IMR-90 (cell line): ENCODE measurements around the gene GRB2. TPM values are rescaled to one million over a fixed set of nuclear protein-coding genes. Genes with fewer than 3 reads are reported as not detected.

ENCODE experiments used
- ATAC-seq: fragments of 200-7000 bp; cut with Tn5 transposase; 2 replicates; pipeline ENCODE4 v1.9.1; 2020; ENCODE audit warnings: low read depth, mild to moderate bottlenecking, moderate library complexity
- BruUV-seq: library from RNA; stranded (reverse); fragments of 400-500 nt; replicated peaks from 2 replicates; lab custom pipeline; 2021; lab: Mats Ljungman, UMichigan
- CTCF ChIA-PET: fragments of 300-600 bp; formaldehyde crosslinking; extraction: SDS; loops from one replicate; lab custom pipeline; 2021; ENCODE audit warnings: antibody characterized with exemption; lab: Yijun Ruan, JAX
- POLR2A ChIA-PET: fragments of 300-600 bp; sonication (Branson Sonifier 250); formaldehyde crosslinking; loops from one replicate; lab custom pipeline; 2022; ENCODE audit warnings: antibody characterized with exemption; ENCODE audit not compliant: unreplicated experiment; lab: Charles Lee
- DNase-seq: peaks from one replicate; pipeline ENCODE4 v3.0.0; 2013
- H2AFZ ChIP-seq: replicated peaks from 2 replicates; pipeline ENCODE3; 2013; ENCODE audit warnings: low read length, mild to moderate bottlenecking; ENCODE audit not compliant: poor library complexity
- H2AK5ac ChIP-seq: 2 replicates; pipeline ENCODE4 v1.6.1; 2013; ENCODE audit warnings: low read depth, low read length, inconsistent platforms
- H2AK9ac ChIP-seq: replicated peaks from 2 replicates; pipeline ENCODE3; 2013; ENCODE audit warnings: mild to moderate bottlenecking, low read depth, low read length, moderate library complexity; ENCODE audit not compliant: poor library complexity
- H2BK120ac ChIP-seq: 2 replicates; pipeline ENCODE4 v1.6.1; 2013; ENCODE audit warnings: low read depth, low read length, inconsistent platforms
- H2BK15ac ChIP-seq: 3 replicates; pipeline ENCODE4 v1.6.1; 2013; ENCODE audit warnings: low read depth, low read length, inconsistent platforms
- H2BK20ac ChIP-seq: 2 replicates; pipeline ENCODE4 v1.6.1; 2013; ENCODE audit warnings: low read depth, mild to moderate bottlenecking, inconsistent platforms, low read length, moderate library complexity
- H2BK5ac ChIP-seq: 2 replicates; pipeline ENCODE4 v1.6.1; 2013; ENCODE audit warnings: mild to moderate bottlenecking, low read depth, low read length, inconsistent platforms; ENCODE audit not compliant: poor library complexity, severe bottlenecking
- H3K14ac ChIP-seq: replicated peaks from 2 replicates; pipeline ENCODE4 v1.6.1; 2013; ENCODE audit warnings: low read depth, low read length, inconsistent platforms
- H3K18ac ChIP-seq: 2 replicates; pipeline ENCODE4 v1.6.1; 2013; ENCODE audit warnings: low read depth, low read length, control low read depth
- H3K23ac ChIP-seq: 2 replicates; pipeline ENCODE4 v1.6.1; 2013; ENCODE audit warnings: low read depth, low read length, inconsistent platforms
- H3K27ac ChIP-seq: 2 replicates; pipeline ENCODE4 v1.5.1; 2013; ENCODE audit warnings: mild to moderate bottlenecking, control low read depth, low read length; ENCODE audit not compliant: insufficient read depth
- H3K27me3 ChIP-seq: 2 replicates; pipeline ENCODE4 v1.6.1; 2013; ENCODE audit warnings: low read length; ENCODE audit not compliant: control insufficient read depth, insufficient read depth
- H3K36me3 ChIP-seq: 2 replicates; pipeline ENCODE4 v1.6.1; 2013; ENCODE audit warnings: low read length, mixed read lengths; ENCODE audit not compliant: control insufficient read depth, insufficient read depth
- H3K4ac ChIP-seq: 2 replicates; pipeline ENCODE4 v1.6.1; 2013; ENCODE audit warnings: low read depth, low read length, inconsistent platforms
- H3K4me1 ChIP-seq: 2 replicates; pipeline ENCODE4 v1.6.1; 2013; ENCODE audit warnings: low read length, mixed read lengths; ENCODE audit not compliant: control insufficient read depth, insufficient read depth
- H3K4me2 ChIP-seq: 2 replicates; pipeline ENCODE4 v1.6.1; 2013; ENCODE audit warnings: low read depth, mild to moderate bottlenecking, control low read depth, low read length, moderate library complexity
- H3K4me3 ChIP-seq: 2 replicates; pipeline ENCODE4 v1.5.1; 2013; ENCODE audit warnings: low read depth, mild to moderate bottlenecking, control low read depth, low read length, moderate library complexity; ENCODE audit not compliant: insufficient read depth
- H3K56ac ChIP-seq: 2 replicates; pipeline ENCODE4 v1.6.1; 2013; ENCODE audit warnings: low read length, inconsistent platforms; ENCODE audit not compliant: insufficient read depth; ENCODE audit errors: extremely low read depth
- H3K79me1 ChIP-seq, 2 experiments: 2 replicates each; pipeline ENCODE4 v1.6.1; 2013; ENCODE audit warnings: low read length in 2 of 2, inconsistent platforms in 1 of 2, low read depth in 1 of 2
- H3K9ac ChIP-seq: 2 replicates; pipeline ENCODE4 v1.6.1; 2013; ENCODE audit warnings: low read depth, low read length, control low read depth
- H3K9me1 ChIP-seq: 2 replicates; pipeline ENCODE4 v1.6.1; 2013; ENCODE audit warnings: low read length, inconsistent platforms; ENCODE audit not compliant: insufficient read depth
- H3K9me3 ChIP-seq: 2 replicates; pipeline ENCODE4 v1.6.1; 2013; ENCODE audit warnings: low read length; ENCODE audit not compliant: control insufficient read depth, insufficient read depth
- H4K20me1 ChIP-seq: 2 replicates; pipeline ENCODE4 v1.6.1; 2013; ENCODE audit warnings: low read length, inconsistent platforms; ENCODE audit not compliant: insufficient read depth
- H4K5ac ChIP-seq: 2 replicates; pipeline ENCODE4 v1.6.1; 2013; ENCODE audit warnings: mild to moderate bottlenecking, low read depth, low read length, control low read depth
- H4K8ac ChIP-seq, 2 experiments: 2 replicates each; pipeline ENCODE4 v1.6.1; 2013; ENCODE audit warnings: low read depth in 2 of 2, low read length in 2 of 2, control low read depth in 1 of 2, inconsistent platforms in 1 of 2
- H4K91ac ChIP-seq: 2 replicates; pipeline ENCODE4 v1.6.1; 2013; ENCODE audit warnings: low read depth, low read length, inconsistent platforms; ENCODE audit not compliant: insufficient read depth
- BHLHE40 ChIP-seq: fragments of 150-350 bp; IDR thresholded peaks from 2 replicates; pipeline ENCODE4 v1.6.1; 2016; ENCODE audit warnings: mild to moderate bottlenecking, low read depth, low read length
- CTCF ChIP-seq: conservative IDR thresholded peaks from 2 replicates; pipeline ENCODE4 v1.5.1; 2012; ENCODE audit warnings: mild to moderate bottlenecking, low read depth, low read length, improper control_type of control experiment
- ELK1 ChIP-seq: fragments of 150-350 bp; IDR thresholded peaks from 2 replicates; pipeline ENCODE4 v1.6.1; 2016; ENCODE audit warnings: low read depth, mild to moderate bottlenecking, low read length, moderate library complexity, borderline replicate concordance
- MAZ ChIP-seq: IDR thresholded peaks from 2 replicates; pipeline ENCODE4 v1.6.1; 2012; ENCODE audit warnings: low read depth, mild to moderate bottlenecking, low read length, improper control_type of control experiment, moderate library complexity, borderline replicate concordance
- NFE2L2 ChIP-seq: fragments of 150-350 bp; IDR thresholded peaks from 2 replicates; pipeline ENCODE4 v1.6.1; 2016; ENCODE audit warnings: low read depth, mild to moderate bottlenecking, low read length
- RCOR1 ChIP-seq: IDR thresholded peaks from 2 replicates; pipeline ENCODE4 v1.6.1; 2012; ENCODE audit warnings: mild to moderate bottlenecking, low read length, improper control_type of control experiment; ENCODE audit not compliant: insufficient replicate concordance
- WGBS, 2 experiments: methylation state at CpG; one replicate each; pipeline versions ENCODE4 v1.1.5 to v1.1.7; 2013; ENCODE audit warnings: missing lambda C conversion rate in 2 of 2; ENCODE audit not compliant: insufficient read length in 1 of 2; ENCODE audit errors: extremely low coverage in 2 of 2; 5-methylcytosine and 5-hydroxymethylcytosine counted together
- dilution Hi-C: fragments of 300-500 bp; cut with HindIII; formaldehyde crosslinking; loops from one replicate; pipeline ENCODE4 v1.14.3; 2018; ENCODE audit warnings: low sequenced_read_pairs; ENCODE audit not compliant: unreplicated experiment
- in situ Hi-C: fragments of 300-500 bp; cut with MboI; formaldehyde crosslinking; loops from 3 replicates; pipeline ENCODE4 v1.14.3; 2019; ENCODE audit warnings: low sequenced_read_pairs, inconsistent platforms, mixed read lengths
- intact Hi-C: fragments of 100-400 bp; cut with micrococcal nuclease; formaldehyde crosslinking; loops from 2 replicates; pipeline ENCODE4 v1.10.0; 2022
- polyA plus RNA-seq, 3 experiments: library from polyadenylated mRNA; depleted of rRNA; stranded (reverse); fragments of >200 nt; gene quantifications; 2 replicates each; pipeline ENCODE4 v1.2.3, GENCODE V29; 2012; ENCODE audit warnings: low replicate concordance in 1 of 3
- total RNA-seq: library from RNA; depleted of rRNA; stranded (reverse); fragments of >200 nt; gene quantifications from 2 replicates; pipeline ENCODE4 v1.2.3, GENCODE V29; 2012

Gene GRB2
- total and polyA plus RNA-seq, 2 of the 4 experiments (the other 2 are of a cell fraction), result 49.3 to 62.1 TPM

GRCh38 chr17:75450270-75450669, 44.8 kb upstream of the GRB2 start:
- intact Hi-C loops, result no loop called here
- no peak overlapping the region for H3K27ac ChIP-seq
- WGBS, 2 experiments, result no CpG with 5 or more reads among the region's 4 CpGs
- ATAC-seq, result peak; percentile 71
- H2AFZ ChIP-seq, result peak overlapping the region; percentile 0
- no peak overlapping the region for H2AK9ac ChIP-seq
- BruUV-seq, result no TSS peak
- peak overlapping the region; percentile 77 for H2BK5ac ChIP-seq
- no peaks in the 10 kb centered on the region for H3K27me3 ChIP-seq
- peak overlapping the region; percentile 33; the same call in 1 of the 2 replicates for H3K18ac ChIP-seq
- H2BK120ac ChIP-seq, result peak overlapping the region; percentile 37; the same call in 1 of the 2 replicates
- no peak overlapping the region; the same call in 1 of the 2 replicates for H4K91ac ChIP-seq
- H3K4me2 ChIP-seq, result no peak overlapping the region
- H3K9me3 ChIP-seq, result no peaks in the 10 kb centered on the region
- H3K56ac ChIP-seq, result no peak overlapping the region
- peak overlapping the region; percentile 50; the same call in 1 of the 2 replicates for H3K4ac ChIP-seq
- H4K5ac ChIP-seq, result no peak overlapping the region
- ChIA-PET CTCF (no interaction called here), POLR2A (no interaction called here)
- H3K23ac ChIP-seq, result 0 out of 2 replicates have a peak overlapping the region, but pooled peaks have one; percentile 31
- H3K36me3 ChIP-seq, result no peaks in the 10 kb centered on the region
- no peak overlapping the region for H3K9ac ChIP-seq
- no peak overlapping the region; a peak in 1 of 4 replicates for H4K8ac ChIP-seq
- no peak overlapping the region for H2BK15ac ChIP-seq
- H3K4me3 ChIP-seq, result no peak overlapping the region
- no peak overlapping the region; the same call in 1 of the 2 replicates for H2BK20ac ChIP-seq
- dilution Hi-C loops, result no loop called here
- H3K9me1 ChIP-seq, result peaks cover 4% of the 10 kb centered on the region
- H3K14ac ChIP-seq, result no peak overlapping the region
- in situ Hi-C loops, result no loop called here
- peaks cover 3% of the 10 kb centered on the region for H3K4me1 ChIP-seq
- no peak for TF ChIP-seq ELK1
- TF ChIP-seq CTCF, result no peak
- TF ChIP-seq BHLHE40, result 0 out of 2 replicates have a peak, but pooled peaks have one; percentile 22
- TF ChIP-seq MAZ, result no peak
- no peak for TF ChIP-seq NFE2L2
- peak; percentile 63 for TF ChIP-seq RCOR1
- no peaks in the 10 kb centered on the region for H4K20me1 ChIP-seq
- H2AK5ac ChIP-seq, result no peak overlapping the region
- DNase-seq, result peak; percentile 70
- H3K79me1 ChIP-seq, result 0 out of 4 replicates have a peak, but pooled peaks cover 0 to under 1% of the 10 kb centered on the region in 2 experiments
